GM18861 (cell line): ENCODE measurements around the gene EHF.

Source experiments
- ATAC-seq: cut with Tn5 transposase; IDR thresholded peaks from one replicate; pipeline ENCODE4 v1.9.1; 2021; ENCODE audit not compliant: unreplicated experiment

Gene EHF

DNA sequence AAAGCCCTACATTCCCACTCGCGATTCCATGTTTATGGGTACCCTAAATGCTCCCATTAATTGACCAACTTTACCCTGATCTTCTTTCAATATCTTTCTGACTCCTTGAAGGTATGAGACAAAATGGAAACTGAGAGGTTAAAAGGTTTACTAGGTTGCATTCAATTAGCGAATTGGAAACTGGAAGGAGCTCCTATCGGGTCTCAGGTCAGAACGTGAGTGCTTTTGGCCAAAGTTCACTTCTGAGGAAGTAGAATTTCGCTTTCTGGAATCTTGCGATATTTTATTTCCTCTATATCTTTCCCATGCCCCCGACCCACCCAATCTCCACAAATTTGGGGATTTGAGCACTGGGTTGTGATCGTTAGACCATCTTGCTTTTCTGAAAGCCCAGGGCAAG, 2.6 kb downstream of the EHF start:
- peak; percentile 42 for ATAC-seq

DNA sequence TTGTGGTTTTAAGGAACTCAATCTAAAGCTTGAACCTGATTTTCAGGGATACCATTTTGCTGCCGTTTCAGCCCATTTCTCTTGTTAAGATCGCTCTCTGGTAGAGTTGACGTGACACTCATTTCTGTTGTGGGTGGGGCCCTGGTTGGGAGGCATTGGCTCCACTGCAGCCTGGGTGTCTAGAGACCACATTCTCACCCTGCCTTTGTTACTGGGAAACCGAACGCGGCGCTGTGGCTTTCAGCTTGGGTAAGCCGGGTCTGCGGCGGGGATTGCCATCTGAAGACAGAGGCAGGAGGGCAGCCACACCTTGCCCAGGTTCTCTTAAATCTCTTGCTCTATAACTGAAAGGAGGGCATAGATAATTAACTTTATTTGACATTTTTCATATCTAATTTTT, 3.2 kb downstream of the EHF start:
- peak; percentile 82 for ATAC-seq

DNA sequence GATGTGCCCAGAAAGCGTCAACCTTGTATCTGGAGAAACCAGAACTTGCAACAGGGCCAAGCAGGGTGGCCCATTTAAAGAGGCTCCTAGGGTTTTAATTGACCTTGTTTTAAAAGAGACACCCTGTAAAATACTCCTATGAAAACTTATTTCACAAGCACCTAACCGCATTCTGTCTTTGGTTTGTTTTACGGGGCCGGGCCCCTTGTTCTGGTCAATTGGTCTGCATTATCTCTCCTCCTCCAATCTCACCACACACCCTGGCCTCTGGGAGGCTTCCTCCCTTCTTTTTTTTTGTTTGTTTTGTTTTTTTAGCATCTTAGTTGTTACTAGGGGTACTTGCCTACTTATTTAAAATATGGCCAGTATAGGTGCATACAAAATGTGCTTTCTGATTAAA, 4.7 kb downstream of the EHF start:
- no peak for ATAC-seq

DNA sequence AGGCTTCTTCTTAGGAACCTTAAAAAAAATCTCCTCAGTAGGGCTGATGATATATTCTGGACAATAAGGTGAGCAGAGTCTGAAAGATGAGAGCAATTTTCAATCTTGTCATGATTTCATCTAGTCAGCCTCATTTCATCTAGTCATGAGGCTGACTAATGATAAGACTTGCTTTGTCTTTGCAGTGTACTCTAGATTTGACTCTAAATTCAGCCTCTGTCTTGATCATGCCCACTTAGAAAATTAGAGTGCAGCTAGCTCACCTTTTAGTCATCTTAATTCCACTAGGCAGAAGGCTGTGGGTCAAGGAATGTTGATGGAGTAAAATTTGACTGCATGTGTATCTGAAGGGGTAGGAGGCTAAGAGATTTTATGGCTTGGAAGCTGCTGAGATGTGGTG, 5.5 kb downstream of the EHF start:
- no peak for ATAC-seq

DNA sequence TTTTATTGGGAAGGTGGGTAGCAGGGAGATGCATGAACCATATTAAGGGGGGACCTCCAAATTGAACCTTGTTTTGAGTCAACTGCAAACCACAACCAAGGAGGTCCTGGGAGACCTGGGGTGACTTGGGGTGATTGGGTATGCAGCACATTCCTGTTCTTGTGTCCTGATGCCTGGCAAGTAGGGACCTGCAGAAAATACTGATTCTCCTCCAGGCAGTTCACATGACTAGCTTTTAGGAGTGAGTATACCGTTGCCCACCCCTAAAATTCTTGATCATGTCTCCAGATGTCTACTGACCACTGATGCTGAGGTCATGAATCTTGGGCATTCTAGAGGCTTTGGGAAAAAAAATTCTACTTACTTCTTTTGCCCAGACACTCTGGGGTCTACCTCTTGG, 6.3 kb downstream of the EHF start:
- no peak for ATAC-seq

DNA sequence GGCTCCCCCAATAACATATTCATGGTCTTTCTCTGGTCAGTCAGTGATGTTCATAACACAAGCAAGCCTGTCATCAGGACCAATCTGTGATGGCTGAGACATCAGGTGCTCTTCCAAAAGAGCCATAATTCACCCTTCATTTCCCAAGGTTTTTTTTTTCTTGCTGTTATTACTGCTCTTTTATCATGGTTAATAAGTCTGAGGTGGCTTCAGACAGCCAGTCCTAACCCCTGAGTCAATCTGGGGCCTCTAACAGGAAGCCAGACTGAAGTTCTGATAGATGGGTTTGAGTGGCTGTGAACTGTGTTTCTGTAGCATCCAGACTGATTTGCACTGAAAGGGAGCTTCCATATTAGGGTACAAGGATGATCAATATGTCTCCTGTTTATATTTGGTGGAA, 8.8 kb downstream of the EHF start:
- ATAC-seq, result no peak

DNA sequence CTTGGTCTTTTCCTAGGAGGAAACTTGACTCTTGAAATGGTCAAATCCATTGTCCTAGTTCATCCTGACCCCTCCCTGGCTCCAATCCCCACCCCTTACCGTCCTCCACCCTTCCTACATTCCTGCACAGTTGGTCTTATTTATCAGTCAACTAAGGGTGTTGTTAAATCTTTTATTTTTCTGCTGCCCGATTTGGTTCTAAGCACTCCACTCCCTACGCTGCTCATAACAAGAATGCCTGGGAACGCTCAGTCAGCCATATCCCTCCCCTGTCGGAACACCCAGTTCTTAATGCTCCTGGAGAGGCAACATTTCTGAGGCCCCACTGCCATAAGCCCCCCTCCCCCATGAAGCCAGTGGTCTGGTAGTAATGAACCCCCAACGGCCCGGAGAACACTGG, 9.7 kb downstream of the EHF start:
- ATAC-seq, result no peak

DNA sequence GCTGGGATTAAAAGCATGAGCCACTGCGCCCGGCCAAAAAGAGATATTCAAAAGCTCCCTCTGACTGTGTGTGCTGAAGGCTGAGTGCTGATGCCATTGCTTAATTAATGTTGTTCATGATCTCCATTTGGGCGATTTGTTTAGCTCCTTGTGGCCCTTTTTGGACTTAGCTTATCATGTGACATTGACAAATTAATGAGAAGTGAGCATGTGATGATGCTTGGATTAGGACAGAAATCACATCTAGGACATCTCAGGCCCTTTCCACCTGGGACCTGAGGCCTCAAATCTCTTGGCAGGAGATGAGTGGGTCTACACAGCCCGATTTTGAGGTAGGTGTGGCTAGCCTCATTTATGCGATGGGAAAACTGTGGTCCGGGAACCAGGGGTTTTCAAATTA, 10.4 kb downstream of the EHF start:
- no peak for ATAC-seq

DNA sequence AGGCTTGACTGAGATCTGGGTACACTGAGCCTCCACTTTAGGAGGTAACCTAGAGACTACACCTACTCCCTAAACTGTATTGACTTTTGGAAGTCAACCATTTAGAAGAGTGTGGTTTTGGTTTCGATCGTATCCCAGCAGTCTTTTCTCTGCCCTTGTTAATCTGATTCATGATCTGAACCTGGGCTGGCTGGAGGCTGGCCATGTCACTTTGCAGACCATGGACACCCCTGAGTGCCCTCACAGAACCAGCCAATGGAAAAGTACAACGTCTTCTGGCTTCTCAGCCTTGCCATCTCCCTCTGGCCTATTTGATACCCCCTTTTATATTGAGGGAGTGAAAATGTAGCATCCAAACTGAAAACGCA, 10.8 kb downstream of the EHF start:
- ATAC-seq, result no peak

DNA sequence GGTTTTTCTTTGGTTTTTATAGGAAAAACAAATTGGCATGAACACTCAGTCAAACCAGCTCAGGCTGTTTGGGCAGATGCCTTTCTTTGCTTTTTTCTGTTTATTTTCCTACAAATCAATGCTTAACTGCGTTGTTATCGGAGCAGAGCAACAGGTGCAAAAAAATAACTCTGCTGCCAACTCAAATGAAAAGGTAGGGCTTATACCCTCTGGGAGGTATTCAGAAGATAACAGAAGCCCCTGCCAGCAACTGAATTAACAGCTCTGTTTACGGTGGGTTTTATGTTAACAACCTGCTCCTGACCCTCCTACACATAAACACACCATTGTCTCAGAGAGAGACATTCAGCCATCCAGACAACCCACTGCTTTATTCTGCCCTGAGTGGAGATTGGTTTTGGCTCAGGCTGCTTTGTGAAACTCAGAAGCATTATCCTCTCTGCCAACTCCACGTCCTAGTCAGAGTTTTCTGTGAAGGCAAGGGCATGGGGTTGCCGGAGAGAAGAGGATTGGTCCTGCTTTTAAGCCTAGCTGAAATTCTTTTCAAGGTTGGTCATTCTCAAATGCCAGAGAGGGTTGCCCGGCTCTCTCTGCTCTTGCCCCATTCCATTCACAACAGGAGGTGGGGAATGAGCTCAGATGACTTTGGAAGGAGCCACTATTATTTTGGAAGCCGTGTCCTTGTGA, 11.4 kb downstream of the EHF start:
- no peak for ATAC-seq

DNA sequence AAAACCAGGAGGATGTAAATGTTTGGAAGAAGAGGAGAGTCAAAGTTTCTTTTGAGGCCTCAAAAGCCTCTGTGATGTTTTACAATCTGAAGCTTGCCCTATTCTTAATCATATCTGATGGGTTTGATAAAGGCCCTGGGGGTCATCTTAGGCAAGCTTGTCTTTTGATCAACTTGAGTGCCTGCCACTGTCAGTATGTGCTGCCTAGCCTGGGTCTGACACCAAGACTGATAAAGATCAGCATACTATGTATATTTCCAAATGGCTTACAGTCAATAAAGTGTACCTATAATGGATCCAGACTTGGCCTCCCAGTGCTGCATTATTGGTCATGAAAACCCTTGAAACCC, 12.7 kb downstream of the EHF start:
- no peak for ATAC-seq

DNA sequence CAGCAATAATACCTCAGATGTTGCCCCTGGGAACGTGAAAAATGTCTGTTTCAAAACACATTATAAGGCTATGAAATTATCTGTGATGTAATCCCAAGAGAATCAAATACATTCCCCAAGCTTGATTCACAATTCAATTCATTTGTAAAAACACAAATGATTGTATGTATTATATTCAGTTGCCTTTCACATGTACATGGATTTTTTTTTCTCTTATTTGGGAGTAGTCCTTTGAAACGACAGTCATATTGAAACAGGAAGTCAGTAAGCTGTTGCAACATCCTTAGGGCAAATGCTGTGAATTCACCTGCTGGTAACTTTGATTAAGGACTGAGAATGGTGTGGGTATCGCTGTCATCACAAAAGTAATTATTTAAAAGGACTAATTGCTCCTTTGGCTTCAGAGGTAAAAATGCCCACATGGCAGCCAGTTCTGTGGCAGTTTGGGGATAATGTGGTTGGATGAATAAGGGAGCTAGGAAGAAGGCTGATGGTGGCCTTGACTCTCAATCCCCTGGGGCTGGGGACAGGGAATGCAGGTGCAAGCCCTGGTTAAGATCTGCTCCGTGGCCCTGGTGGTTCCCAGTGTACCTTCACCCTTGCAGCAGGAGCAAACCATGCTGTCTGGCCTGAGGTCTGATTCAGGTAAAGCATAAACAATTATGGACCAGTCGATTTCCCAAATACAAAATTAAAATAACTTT, 13.2 kb downstream of the EHF start:
- ATAC-seq, result peak; percentile 93

DNA sequence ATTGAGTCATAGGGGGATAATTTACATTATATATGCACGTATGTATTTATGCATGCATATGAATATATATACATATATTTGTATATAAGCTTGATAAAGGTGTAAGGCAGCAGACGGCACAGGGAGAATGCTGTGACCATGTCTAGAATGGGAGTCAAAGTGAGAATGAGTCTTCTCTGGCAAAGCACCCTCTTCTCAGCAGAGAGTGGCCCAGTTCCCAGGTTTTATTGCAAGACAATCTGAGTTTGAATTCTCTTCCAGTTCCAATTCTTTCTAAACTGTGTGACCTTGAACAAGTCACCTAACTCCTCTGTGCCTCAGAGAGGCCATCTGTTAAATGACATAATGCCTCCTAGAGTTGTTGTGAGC, 13.8 kb downstream of the EHF start:
- no peak for ATAC-seq

DNA sequence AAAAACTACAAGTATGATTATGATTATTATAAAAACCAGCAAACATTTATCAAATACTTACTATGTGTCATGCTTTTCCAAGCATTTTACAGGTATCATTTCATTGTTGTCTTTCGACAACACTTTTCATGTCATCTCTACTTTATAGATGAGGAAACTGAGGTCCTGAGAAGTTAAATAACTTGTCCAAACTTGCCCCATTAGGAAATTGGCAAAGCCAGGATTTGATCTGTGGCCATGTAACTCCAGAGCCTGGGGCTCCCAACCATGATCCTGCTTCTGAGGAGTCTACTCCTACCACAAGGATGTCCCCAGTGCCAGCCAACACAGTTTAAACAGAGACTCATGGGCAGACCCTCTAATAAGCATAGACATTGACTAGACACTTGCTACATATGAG, 15.2 kb downstream of the EHF start:
- no peak for ATAC-seq

DNA sequence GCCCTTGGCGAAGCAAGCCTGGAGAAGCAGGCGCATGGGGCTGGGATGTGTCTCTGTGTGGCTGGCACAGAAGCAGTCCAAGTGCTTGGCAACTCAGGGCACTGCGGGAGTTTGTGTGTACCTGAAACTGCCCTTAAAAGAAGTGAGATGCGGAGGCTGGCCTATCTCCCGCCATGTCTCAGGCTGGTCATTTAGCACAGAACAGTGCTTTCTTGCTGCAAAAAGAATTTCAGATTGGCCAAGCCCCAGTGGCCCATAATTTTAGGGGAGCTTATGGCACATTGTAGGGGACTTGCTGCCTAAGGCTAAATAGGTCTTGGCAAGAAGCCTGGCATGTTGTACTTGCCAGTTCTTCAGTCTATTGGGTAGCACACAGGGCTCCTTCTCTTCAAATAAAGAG, 16.4 kb downstream of the EHF start:
- no peak for ATAC-seq

DNA sequence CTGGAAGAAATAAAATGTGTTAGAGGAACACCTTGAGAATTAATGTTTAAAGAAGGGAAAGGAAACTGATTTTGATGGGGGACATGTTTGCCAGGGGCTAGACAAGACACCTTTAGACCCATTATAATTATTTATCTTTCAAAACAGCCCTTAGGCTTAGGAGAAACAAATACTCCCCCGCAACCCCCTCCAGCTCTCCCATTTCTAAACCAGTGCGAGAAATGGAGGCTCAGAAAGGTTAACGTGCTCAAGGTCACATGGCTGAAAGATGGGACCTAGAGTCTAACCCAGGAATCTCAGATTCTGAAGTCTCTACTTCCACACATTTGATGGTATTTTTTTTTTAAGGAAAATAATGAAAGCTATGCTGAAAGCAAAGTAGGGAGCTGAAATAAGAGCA, 18.0 kb downstream of the EHF start:
- no peak for ATAC-seq

DNA sequence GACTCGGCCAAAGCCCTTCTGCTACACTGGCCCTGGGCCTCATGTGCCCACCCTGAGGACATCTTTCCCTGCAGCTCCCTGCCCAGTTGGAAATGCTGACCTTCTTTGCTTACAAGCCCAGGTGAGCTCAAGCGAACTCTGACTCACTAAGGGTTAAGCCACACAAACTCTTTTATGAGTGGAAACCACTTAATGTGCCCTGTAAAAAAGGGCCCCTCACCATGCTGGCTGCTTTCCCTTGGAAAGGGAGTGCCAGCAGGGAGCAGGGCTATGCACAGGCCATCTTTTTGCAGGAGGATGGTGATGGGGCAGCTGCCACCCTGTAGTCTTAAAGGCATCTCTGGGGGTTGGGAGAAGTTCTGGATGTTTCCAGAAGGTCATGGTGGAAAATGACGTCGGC, 18.7 kb downstream of the EHF start:
- no peak for ATAC-seq

DNA sequence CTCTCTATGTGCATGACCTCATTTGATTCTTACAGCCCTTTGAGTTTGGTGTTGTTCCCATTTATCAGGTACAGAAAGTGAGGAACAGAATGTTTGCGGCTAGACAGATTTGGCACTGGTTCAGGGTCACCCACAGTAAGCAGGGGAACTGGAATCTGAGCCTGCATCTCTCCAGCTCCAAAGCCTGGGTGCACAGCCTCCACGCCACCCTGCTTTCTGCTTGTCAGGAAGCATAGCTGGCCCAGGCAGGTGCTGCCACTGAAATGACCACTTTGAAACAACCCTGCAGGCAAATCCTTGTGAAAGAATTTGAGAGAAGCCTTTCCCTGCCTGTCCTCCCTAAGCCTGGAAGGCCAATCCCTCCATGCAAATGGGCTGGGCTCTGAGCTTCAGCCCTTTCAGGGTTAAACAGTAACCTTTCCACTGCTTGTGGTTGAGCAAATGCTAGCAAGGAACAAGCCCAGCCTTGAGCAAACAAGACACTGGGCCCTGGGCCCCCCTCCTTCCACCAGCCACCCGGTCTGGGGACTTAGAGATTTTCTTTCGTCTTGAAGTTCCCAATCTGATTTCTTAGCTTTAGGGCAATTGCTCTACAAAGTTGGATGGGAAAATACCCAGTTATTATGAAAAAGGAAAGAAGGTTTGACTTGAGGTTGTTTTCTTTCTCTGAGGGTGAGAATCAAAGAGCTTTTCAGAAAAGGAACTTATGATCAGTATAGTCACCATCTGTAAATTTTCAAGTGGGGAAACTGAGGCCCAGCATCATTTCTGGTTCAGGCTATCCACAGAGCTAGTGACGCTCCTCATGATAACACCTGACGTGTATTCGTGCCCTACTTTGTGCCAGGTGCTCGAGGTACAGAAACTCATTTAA, 19.4 kb downstream of the EHF start:
- ATAC-seq, result peak; percentile 88

DNA sequence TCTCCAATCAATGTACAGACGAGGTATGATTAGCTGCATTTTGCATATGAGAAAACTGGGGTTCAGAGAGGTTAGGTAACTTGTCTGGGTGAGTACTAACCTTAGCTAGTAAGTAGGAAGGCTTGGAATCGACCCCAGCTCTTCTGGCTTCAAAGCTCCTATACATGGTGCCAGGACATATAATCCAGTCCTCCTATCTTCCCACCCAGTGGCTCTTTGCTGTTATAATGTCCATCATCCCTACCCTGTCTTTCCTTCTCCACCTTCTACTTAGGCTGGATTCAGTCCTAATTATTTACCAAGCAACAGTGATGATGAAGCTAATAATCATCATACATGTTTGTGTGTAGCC, 20.0 kb downstream of the EHF start:
- ATAC-seq, result no peak

DNA sequence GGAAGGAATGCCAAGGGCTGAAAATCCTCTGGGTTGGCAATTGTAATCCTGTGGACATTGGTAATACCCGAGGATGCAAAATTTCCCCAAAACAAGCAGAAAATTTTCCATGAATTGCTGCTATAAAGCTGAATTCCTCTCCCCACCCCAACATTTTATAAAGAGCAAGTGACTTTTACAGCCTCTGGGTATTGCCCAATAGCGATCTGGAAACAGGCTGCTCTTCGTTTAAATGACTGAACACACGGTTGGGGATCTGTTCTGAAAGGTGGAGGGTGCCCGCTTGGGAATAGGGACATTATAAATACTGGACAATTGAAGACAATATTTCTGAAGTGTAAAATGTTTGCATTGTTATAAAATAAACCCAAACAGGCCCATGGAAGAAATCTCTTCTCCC, 20.6 kb downstream of the EHF start:
- ATAC-seq, result no peak

DNA sequence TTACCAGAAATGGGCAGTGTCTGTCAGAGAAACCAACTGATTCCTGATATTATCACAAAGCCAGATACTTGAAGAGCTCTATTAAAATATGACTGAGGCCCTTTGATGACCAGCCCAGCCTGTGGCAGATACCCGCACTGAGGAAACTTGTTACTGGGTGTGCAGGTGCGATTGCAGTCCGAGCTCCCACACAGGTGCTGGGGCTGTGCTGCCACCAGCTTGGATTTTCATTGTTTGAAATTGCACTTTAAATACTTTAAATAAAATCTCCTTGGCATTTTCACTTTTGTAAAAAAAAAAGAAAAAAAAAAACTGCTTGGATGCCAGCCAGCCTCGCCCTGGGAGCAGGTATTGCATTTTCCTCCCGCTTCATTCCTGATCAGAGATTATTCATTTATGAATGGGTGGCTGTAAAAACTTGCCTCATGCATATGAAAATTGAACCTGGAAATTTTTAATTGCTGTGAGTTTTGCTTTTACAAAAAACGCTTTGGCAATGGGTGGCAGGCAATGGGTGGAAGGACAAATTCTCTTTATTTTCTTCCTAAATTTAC, 21.2 kb downstream of the EHF start:
- ATAC-seq, result no peak

DNA sequence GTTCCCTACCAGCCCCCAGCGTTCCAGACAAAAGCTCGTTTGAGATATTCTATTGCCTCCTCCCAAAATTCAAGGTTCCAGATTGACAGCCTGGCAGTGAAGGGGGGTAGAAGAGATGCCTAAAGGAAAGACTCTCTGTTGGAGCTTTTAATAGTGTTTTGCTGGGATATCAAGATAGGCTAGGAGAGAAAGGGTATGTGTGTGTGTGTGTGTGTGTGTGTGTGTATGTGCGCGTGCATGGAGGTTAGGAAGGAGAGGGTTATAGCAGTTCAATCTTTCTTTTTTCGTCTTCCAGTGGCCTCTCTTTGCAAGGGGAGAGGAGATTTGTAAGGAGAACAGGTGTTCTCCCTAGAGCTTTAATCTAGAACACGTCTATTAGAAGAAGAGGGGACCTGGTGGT, 22.0 kb downstream of the EHF start:
- ATAC-seq, result no peak
